ENCODE measurements around the gene BLOC1S6. TPM values are rescaled to one million over a fixed set of nuclear protein-coding genes. Genes with fewer than 3 reads are reported as not detected.

Gene BLOC1S6
- total and polyA plus RNA-seq, 9 of the 15 experiments (the other 6 are each of a cell fraction or from before 2014, with no cell fraction given), result 18.2 to 72.4 (median 38.4) TPM

DNA sequence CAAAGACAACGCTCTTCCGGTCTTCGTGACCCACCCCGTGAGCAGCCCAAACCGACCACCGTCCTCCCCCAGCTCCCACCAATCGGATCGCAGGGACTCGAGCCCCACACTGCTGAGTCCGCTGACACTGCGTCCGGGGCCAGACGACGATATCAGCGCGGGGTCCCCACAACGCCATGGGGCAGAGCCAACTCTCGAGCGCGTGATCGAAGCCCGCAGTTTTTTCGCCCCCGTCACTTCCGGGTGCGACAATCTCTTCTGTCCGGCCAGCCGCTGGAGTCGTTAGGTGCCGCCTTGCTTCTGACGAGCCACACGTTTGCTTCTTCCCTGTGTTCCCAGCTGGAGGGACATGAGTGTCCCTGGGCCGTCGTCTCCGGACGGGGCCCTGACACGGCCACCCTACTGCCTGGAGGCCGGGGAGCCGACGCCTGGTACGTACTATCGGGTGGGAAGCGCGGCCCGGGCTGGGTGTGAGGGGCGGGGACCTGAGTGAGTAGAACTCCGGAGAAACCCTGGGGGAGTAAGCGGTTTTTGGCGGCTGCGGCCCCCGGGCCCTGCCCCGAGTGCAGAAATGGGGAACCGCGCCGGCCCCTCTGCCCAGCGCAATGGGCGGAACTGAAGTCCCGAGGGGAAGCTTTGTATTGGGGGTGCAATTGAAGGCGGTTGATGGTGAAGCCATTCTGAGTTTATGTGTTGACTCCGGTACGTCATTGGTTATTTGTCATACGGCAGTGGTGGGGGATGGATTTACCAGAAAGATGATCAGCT lies at the start of gene BLOC1S6 (continued):
- TF ChIP-seq, protein P1, sequence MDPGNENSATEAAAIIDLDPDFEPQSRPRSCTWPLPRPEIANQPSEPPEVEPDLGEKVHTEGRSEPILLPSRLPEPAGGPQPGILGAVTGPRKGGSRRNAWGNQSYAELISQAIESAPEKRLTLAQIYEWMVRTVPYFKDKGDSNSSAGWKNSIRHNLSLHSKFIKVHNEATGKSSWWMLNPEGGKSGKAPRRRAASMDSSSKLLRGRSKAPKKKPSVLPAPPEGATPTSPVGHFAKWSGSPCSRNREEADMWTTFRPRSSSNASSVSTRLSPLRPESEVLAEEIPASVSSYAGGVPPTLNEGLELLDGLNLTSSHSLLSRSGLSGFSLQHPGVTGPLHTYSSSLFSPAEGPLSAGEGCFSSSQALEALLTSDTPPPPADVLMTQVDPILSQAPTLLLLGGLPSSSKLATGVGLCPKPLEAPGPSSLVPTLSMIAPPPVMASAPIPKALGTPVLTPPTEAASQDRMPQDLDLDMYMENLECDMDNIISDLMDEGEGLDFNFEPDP (CRISPR knock-in tag; IDR thresholded peaks at IDR 0.05), result no peak
- peak; percentile 28 for TF ChIP-seq NCOR1 (IDR thresholded peaks at IDR 0.05)
- TF ChIP-seq MED1 (CRISPR knock-in tag; IDR thresholded peaks at IDR 0.05; ENCODE audit: borderline replicate concordance), result no peak
- TF ChIP-seq SRF (CRISPR knock-in tag; IDR thresholded peaks at IDR 0.05), result peak in 1 of 2 experiments; percentile 12; a peak in 1 of 4 replicates
- TF ChIP-seq ZNF324 (CRISPR knock-in tag; IDR thresholded peaks at IDR 0.05), result no peak
- TF ChIP-seq, protein P2, sequence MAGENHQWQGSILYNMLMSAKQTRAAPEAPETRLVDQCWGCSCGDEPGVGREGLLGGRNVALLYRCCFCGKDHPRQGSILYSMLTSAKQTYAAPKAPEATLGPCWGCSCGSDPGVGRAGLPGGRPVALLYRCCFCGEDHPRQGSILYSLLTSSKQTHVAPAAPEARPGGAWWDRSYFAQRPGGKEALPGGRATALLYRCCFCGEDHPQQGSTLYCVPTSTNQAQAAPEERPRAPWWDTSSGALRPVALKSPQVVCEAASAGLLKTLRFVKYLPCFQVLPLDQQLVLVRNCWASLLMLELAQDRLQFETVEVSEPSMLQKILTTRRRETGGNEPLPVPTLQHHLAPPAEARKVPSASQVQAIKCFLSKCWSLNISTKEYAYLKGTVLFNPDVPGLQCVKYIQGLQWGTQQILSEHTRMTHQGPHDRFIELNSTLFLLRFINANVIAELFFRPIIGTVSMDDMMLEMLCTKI (IDR thresholded peaks at IDR 0.05; ENCODE audit: partially characterized antibody), result no peak
- peak; percentile 66; the same call in 1 of the 2 replicates for TF ChIP-seq JUND (IDR thresholded peaks at IDR 0.05; ENCODE audit: borderline replicate concordance, low read depth, low read length)
- TF ChIP-seq JUND (tag; IDR thresholded peaks at IDR 0.05; ENCODE audit: borderline replicate concordance, low read depth, low read length), result no peak; the same call in 2 of the 3 replicates
- 0 out of 2 replicates have a peak, but pooled peaks have one; percentile 34 for TF ChIP-seq SMAD4 (CRISPR knock-in tag; conservative IDR thresholded peaks at IDR 0.05)
- TF ChIP-seq TOE1 (IDR thresholded peaks at IDR 0.05; ENCODE audit: borderline replicate concordance), result peak; percentile 92
- 0 out of 2 replicates have a peak, but pooled peaks have one; percentile 37 for TF ChIP-seq TOE1 (CRISPR knock-in tag; IDR thresholded peaks at IDR 0.05; ENCODE audit: borderline replicate concordance, low read depth)
- peak; percentile 61; the same call in 1 of the 2 replicates for TF ChIP-seq CHD2 (IDR thresholded peaks at IDR 0.05; ENCODE audit: low read depth, low read length)
- no peak for TF ChIP-seq CHD1 (IDR thresholded peaks at IDR 0.05; ENCODE audit: low read length)
- TF ChIP-seq, protein P3, sequence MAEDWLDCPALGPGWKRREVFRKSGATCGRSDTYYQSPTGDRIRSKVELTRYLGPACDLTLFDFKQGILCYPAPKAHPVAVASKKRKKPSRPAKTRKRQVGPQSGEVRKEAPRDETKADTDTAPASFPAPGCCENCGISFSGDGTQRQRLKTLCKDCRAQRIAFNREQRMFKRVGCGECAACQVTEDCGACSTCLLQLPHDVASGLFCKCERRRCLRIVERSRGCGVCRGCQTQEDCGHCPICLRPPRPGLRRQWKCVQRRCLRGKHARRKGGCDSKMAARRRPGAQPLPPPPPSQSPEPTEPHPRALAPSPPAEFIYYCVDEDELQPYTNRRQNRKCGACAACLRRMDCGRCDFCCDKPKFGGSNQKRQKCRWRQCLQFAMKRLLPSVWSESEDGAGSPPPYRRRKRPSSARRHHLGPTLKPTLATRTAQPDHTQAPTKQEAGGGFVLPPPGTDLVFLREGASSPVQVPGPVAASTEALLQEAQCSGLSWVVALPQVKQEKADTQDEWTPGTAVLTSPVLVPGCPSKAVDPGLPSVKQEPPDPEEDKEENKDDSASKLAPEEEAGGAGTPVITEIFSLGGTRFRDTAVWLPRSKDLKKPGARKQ (CRISPR knock-in tag; IDR thresholded peaks at IDR 0.05), result no peak
- TF ChIP-seq, protein P4, sequence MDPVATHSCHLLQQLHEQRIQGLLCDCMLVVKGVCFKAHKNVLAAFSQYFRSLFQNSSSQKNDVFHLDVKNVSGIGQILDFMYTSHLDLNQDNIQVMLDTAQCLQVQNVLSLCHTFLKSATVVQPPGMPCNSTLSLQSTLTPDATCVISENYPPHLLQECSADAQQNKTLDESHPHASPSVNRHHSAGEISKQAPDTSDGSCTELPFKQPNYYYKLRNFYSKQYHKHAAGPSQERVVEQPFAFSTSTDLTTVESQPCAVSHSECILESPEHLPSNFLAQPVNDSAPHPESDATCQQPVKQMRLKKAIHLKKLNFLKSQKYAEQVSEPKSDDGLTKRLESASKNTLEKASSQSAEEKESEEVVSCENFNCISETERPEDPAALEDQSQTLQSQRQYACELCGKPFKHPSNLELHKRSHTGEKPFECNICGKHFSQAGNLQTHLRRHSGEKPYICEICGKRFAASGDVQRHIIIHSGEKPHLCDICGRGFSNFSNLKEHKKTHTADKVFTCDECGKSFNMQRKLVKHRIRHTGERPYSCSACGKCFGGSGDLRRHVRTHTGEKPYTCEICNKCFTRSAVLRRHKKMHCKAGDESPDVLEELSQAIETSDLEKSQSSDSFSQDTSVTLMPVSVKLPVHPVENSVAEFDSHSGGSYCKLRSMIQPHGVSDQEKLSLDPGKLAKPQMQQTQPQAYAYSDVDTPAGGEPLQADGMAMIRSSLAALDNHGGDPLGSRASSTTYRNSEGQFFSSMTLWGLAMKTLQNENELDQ (CRISPR knock-in tag; IDR thresholded peaks at IDR 0.05; ENCODE audit: borderline replicate concordance), result no peak
- TF ChIP-seq ZNF347 (CRISPR knock-in tag; IDR thresholded peaks at IDR 0.05; ENCODE audit: low read depth), result no peak
- no peak for TF ChIP-seq ADNP (tag; IDR thresholded peaks at IDR 0.05)
- no peak for TF ChIP-seq SP2 (IDR thresholded peaks at IDR 0.05; ENCODE audit: extremely low read depth, low read depth, low read length, poor library complexity, severe bottlenecking)
- TF ChIP-seq BRD4 (IDR thresholded peaks at IDR 0.05), result 0 out of 2 replicates have a peak, but pooled peaks have one; percentile 70
- peak; percentile 89 for TF ChIP-seq CREB1 (IDR thresholded peaks at IDR 0.05)
- peak; percentile 95 for TF ChIP-seq CREB1 (CRISPR knock-in tag; IDR thresholded peaks at IDR 0.05)

Measured in K562 (cell line).